NCI-H446 treated with DMSO at 0.1 percent for 48 hours (cell line): Measurements from ENCODE around the gene RNF113A.
"Not testable (repeated sequence)": the region's sequence is repeated elsewhere in the genome, so short reads cannot be mapped to it uniquely, and the experiment has no call there.

Experiments used
- DNase-seq: peaks from one replicate; lab custom pipeline; 2025; lab: John Stamatoyannopoulos, UW

RNF113A gene

DNA sequence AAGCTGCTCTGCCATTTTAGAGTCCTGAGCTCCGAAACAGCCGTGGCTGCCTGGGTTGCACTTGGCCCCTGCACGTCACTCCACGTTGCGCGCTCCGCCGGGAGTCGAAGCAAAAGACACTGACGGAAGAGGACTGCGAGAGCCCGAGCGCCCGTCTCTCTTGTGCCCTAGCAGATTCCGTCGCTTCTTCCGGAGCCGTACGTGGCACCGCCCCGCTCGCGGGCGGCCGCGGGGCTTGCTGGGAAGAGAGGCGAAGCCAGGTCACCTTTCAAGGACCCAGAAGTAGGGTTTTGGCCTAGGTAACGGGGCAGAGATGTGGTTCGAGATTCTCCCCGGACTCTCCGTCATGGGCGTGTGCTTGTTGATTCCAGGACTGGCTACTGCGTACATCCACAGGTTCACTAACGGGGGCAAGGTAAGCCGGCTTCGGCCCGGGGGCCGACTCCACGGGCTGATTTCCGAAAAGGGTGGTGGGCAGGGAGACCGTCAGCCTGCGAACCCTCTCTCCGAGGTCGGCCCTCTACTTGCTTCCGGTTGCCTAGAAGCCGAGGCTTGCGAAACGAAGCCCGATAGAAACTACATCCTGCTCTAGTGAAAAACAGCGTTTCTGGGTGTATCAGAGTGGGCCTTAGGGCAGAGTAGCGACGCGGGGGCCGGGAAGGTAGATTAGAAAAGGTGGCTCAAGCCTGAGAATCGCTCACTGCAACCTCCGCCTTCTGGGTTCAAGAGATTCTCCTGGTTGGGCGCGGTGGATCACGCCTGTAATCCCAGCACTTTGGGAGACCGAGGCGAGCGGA lies at the start of gene RNF113A, which contains the start of gene NDUFA1:
RNF113A (minus strand) TSS at position 135 of the 797 bp plus-strand sequence; CDS start at position 15, 120 bp downstream.
NDUFA1 (plus strand) TSS at position 234 of the 797 bp plus-strand sequence; CDS start at position 314, 80 bp downstream.
- DNase-seq: peak; percentile 71

DNA sequence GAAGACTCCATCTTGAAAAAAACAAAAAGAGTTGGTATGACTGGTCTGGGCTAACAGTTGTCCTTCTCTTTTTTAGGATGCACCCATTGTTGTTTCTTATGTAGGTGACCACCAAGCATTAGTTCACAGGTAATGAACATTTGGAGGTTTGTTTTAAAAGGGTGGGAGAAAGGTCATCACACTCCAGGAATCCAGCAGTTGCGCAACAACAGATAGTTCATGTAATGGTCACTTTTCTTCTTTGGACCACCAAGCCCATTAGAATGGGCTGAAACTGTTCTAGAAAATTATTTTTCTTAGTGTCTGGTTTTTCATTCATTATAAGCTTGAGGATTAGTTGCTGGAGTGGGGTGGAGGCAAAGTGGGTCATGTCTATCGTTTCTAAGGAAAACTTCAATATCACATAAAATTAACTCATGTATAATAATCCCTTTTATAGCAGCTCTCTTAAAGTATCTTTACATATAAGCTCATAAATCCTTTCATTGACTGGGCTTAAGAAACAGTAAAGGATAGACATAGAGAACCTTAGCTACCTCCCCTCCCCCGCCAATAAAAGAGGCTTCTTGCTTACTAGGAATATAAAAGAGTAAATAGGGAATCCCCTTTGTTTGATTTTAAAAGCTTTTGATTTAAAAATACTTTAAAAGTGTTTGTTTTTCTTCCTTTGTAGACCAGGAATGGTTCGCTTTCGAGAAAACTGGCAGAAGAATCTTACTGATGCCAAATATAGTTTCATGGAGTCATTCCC lies 48.5 kb upstream of the RNF113A start:
- no peak for DNase-seq

DNA sequence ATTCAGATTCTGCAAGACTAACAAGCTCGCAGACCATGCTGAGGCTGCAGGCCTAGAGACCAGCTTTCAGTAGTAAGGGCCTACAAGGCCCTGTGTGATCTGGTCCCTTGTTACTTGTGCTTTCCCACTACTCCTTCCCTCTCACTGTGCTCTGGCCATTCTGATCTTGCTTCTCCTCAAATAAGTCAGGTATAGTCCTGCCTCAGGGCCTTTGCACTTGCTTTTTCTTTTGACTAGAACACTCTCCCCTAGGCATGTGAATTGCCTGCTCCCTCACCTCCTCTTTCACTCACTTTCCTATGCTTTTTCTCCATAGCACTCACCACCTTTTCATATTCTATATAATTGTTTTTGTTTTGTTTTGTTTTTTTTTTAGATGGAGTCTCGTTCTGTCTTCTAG lies 46.3 kb upstream of the RNF113A start:
- DNase-seq: no peak

DNA sequence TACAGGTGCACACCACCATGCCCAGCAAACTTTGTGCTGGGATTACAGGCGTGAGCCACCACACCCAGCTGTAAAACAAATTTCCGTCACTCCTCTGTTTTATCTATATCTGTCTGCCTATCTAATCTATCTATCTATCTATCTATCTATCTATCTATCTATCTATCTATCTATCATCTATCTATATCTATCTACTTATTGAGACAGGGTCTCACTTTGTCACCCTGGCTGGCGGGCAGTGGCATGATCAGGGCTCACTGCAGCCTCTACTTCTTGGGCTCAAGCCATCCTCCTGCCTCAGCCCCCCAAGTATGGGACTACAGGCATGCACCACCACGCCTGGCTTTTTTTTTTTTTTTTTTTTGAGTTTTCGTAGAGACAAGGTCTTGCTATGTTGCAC lies 44.8 kb upstream of the RNF113A start:
- DNase-seq: no peak

DNA sequence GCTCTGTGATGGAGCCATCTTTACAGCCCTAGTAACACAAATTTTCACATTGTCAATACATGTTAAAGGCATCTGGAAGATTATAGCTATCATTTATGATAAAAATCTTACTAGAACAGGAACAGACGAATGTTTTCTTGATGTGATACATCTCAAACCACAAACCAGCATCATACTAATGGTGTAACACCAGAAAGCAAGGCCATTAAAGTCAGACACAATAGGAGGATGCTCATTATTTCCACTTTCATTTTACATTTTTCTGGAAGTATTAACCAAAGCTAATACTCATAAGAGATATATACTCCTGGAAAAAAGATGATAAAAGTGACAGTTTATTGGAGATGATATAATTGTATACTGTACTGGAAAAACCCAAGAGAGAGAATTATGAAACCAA lies 29.4 kb upstream of the RNF113A start:
- no peak for DNase-seq

DNA sequence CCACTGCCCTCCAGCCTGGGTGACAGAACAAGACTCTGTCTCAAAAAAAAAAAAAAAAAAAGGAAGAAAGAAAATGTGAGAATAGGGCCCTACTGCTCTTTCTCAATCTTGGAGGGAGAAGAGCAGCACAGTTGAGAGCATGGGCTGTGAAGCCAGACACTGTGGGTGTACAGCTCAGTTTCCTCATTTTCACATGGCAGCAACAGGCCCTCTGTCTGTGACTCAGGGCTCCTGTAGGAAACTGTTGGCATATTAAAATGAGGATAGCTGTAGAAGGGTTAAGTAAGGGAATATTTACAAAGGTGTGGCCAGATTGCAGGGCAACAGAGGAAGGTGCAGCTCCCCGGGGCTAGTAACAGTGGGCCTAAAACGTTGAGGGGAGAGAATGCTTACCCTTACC lies 27.6 kb upstream of the RNF113A start:
- DNase-seq: no peak

DNA sequence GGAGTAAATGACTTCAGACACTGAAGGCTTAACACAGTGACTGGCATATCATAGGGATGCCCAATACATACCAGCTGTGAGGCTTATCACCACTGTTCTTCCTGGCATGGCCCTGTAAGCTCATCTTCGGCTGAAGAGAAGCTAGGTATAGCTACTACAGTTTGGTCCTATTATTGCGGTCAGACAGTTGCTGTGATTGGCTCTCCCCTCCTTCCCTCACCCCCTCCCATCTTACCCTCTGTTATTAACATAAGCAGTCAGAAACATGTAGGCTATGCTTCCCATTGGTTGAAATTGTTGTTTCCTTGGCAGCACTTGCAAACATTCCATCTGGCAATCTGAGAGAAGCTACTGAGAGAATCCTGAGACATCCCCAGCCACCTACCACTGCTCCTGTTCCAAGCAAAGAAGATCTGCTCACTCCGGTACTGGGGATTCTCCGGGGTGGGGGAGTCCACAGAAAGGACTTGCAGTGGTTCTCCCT lies 24.4 kb upstream of the RNF113A start, which contains the start of gene AKAP14:
AKAP14 (plus strand) TSS at position 51 of the 484 bp plus-strand sequence. CDS start 7,331 bp downstream, outside the sequence.
- DNase-seq: no peak

DNA sequence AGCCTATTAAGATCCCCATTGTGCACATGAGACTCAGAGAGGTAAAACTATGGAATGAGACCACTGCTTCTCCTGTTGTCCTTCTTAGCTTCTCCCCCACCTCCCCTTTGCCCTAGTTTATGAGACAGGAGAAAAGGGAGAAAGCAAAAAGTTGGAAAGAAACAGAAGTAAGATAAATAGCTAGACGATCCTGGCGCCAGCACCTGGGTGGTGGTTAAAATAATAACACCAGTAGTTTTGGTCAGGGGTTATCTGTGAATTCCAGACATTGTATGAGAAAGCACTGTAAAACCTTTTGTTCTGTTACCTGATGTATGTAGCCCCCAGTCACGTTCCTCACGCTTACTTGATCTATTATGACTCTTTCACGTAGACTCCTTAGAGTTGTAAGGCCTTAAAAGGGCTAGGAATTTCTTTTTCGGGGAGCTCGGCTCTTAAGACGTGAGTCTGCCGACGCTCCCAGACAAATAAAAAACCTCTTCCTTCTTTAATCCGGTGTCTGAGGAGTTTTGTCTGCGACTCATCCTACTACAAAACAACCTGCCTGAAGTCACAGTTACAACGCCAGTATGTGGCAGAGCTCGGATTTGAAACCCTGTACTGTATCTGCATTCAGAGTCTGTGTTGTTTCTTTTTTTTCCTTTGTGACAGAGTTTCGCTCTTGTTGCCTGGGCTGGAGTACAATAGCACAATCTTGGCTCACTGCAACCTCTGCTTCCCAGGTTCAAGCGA lies 20.6 kb upstream of the RNF113A start:
- not testable (repeated sequence) for DNase-seq

DNA sequence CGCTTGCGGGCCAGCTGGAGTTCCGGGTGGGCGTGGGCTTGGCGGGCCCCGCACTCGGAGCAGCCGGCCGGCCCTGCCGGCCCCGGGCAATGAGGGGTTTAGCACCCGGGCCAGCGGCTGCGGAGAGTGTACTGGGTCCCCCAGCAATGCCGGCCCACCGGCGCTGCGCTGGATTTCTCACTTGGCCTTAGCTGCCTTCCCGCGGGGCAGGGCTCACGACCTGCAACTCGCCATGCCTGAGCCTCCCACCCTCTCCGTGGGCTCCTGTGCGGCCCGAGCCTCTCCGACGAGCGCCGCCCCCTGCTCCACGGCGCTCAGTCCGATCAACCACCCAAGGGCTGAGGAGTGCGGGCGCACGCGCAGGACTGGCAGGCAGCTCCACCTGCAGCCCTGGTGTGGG lies 19.1 kb upstream of the RNF113A start:
- not testable (repeated sequence) for DNase-seq

DNA sequence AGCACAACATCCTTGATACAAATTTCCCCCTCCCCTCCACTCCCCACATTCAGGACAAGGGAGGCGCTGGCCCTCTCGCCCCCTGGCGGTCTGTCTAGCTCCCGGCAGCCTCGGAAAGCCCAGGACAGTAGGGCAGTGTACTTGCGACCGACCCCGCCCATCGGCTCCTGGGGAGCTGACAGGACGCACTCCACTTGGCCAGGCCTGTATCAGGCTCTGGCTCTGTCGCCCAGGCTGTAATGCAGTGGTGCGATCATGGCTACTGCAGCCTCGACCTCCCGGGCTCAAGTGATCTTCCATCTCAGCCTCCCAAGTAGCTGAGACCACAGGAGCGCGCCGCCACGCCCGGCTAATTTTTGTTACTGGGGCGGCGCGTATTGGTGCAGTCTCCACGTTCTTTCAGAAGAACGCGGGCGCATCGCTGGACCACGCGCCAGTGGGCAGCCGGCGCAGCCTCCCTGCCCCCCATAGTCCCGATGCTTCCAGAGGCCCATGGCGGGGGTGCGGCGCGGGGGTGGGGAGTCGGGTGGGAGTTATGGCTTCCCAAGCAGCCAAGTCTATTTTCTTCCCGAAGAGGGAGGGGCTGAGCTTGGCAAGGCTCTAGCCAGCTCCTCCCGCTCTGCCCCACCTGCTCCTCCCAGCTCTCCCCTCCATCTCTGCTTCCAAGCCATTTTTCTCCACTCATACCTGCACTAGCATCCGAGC lies 16.3 kb upstream of the RNF113A start:
- DNase-seq: no peak

DNA sequence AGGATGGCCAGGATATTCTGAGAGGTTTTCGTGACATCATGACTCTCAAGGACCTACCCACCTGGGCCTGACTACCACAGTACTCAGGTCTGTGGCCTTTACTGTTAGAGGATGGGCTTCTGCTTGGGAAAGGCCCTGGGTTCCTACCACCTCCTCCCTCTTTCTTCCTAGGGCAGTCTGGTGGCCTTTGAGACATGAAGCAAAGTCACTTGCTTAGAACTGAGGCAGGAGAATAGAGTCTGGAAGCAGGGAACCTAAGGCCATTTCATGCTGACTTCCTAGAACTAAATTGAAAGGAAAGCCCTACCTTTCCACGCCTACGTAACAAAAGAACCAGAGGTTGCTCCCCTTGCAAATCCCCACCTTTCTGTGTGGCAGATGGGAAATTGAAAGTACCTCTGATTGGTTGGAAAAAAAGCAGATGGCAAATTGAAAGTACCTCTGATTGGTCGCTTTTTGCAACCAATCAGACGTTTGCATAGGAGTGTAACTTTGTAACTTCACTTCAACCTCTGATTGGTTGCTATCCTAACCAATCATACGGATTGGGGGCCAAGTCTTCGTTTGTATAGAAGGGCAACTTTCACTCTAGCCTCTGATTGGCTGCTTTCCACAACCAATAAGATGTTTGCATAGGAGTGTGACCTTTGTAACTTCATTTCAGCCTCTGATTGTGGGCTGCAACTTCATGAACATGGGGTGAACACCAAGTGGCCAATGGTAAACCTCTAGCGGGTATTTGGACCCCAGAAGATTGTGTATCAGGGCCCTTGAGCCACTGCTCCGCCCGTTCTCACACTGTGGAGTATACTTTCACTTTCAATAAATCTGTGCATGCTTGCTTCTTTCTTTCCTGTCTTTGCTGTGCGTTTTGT lies 14.3 kb upstream of the RNF113A start:
- DNase-seq: no peak

DNA sequence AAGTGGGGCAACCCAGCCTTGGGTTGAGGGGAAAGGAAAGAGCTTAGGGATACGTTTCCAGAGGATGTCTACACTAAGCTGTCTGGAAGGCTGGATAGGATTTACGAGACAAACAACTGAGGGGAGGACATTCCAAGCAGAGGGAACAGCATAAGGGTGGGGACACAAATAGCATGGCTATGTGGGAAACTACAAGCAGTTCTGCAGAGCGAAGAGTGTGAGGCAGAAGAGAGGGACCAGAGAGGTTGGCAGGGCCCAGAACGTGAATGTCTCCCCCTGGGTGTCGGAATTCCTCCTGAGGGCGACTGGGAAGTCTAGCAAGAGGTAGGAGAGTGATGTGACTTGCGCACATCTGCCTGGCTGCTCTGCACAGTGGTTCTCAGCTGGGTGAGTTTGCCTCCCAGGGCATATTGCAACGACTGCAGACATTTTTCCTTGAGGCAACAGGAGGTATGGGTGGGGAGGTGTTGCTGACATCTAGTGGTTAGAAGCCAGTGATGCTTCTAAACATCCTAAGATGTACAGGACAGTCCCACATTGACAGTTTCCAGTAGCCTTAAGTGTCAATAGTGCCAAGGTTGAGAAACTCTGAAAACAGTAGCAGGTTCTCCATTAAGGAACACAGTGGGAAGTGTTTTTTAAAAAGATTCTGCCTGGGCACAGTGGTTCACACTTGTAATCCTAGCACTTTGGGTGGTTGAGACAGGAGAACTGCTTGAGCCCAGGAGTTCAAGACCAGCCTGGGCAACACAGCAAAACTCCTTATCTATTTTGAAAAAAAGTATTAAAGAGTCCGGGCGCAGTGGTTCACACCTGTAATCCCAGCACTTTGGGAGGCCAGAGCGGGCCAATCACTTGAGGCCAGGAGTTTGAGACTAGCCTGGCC lies 9.3 kb upstream of the RNF113A start:
- no peak for DNase-seq

DNA sequence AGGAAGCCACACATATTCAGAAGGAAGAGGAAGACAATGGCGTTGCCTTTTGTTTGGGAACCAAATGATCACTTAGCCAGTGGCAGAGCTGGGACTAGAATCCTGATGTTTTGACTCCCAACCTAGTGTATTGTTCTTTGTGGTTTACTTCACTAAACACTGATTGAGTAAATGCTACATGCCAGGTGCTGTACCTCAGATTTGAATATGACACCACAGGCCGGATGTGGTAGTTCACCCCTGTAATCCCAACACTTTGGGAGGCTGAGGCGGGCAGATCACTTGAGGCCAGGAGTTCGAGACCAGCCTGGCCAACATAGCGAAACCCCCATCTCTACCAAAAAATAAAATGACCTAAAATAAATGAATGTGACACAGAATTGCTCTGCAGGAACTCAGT lies 8.5 kb upstream of the RNF113A start:
- no peak for DNase-seq

DNA sequence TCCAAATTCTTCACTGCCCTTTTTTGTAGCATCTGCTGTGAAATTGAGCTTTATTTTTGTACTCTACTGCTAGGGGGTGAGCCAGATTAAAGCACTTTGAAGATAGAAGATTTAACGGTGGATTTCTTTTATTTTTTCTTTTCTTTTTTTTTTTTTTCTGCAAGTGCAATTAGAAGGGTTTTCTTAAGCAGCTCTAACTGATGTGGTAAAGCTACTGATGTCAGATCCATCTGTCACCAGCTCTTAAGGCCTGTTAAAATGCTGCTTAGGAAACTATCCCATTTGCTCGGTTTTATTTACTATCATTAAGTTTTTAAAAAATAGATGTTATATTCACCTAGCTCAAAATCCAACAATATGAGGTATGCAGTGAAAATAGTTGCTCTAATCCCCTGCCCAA lies 7.2 kb upstream of the RNF113A start:
- DNase-seq: no peak

DNA sequence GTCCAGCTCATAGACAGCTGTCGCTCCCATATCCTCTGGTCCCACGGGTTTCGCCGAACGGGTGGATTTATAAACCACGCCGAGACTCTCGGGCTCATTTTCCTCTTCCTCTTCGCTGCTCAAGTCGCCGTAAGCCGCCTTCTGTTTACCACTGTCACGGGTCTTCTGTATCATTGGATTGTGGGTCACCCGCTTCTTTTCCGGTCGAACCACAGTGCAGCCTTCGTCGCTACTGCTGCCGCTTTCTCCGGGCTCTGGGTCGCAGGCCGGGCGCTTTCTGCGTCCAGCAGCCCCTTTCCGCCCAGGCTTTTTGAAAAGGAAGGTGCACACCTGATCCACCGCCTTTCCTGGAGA lies 311 bp downstream of the RNF113A start:
- no peak for DNase-seq

DNA sequence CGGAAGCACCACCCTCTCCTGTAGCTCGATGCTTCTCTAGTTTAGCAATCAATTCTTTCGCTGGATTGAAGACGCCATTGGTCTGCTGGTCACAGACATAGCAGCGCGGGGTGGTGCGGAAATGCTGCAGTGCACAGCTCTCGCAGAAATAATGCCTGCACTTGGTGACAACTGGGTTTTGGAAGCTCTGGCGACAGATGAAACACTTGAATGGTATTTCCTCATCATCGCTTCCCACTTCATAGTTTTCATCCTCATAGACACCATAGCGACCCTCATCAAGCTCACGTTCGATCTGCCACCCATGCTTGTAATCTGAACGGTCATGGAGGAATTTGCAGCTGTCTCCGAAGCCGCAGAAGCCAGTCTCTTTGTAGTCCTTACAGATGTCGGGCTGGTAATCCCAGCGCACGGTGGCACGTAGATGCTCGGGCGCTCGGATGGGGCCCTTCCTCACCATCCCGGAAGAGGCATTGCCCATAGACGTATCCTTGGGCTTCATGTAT lies 854 bp downstream of the RNF113A start:
- DNase-seq: no peak

DNA sequence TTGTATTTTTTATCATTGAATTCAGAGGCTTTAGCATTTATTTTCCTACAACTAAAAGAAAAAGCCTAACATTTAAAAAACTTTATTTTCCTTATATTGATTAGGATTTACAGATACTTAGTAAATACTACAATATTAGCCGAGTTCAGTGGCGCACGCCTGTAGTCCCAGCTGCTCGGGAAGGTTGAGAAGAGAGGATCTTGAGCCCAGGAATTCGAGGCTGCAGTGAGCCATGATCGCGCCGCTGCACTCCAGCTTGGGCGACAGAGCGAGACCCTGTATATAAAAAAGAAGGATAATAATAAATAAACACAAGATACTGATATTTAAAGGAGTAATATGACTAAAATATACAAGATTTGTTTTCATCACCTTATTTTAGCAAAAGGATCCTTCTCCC lies 18.1 kb downstream of the RNF113A start:
- no peak for DNase-seq

DNA sequence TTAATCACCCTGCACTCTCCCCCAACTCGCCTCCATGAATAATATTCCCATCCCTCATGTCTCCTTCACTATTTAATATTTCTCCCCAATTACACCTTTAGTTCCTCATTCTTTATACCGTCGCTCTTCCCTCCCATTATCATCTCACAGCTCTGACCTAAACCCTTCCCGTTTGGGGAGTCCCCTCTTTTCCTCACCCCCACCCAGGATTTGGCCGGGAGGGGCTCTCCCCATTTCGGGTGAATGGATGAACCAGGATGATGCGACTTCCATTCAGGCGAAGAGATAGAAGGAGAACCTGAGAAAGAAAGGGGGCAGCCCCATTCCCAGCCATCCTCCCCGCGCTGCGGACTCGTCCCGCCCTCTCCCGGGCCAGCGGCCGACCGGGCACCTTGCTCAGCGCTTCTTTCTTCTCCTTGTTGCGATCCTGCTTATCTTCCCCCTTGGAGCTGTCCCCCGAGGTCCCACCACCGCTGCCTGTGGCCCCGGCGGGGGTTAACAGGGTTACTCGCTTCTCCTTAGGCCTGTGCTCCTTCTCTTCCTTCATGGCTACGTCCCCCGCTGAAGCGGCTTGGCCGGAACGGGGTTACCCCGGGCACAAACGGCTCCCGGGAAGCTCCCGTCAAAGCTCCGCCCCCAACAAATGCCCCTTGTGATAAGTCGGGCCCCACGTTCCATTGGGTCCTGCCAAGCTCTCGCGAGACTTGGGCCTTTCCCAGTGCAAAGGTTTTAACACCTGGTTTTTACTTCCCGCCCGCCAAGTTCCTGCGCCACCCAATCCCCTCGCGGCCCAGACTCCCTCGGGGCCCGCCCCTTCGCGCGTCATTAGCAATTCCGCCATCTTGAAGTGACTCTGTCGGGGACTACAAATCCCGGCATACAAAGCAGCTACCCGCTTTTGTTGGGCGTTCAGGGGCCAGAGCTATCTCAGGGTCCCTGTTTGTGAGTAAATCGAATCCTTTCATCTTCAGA lies 18.9 kb downstream of the RNF113A start, which contains the start of gene UPF3B:
UPF3B (minus strand) TSS at position 582 of the 972 bp plus-strand sequence; CDS start at position 547, 35 bp downstream.
- DNase-seq: peak; percentile 96
